Measurements from ENCODE around the gene KRTAP4-7.
"Not testable (repeated sequence)": the region's sequence is repeated elsewhere in the genome, so short reads cannot be mapped to it uniquely, and the experiment has no call there.

Gene KRTAP4-7

DNA sequence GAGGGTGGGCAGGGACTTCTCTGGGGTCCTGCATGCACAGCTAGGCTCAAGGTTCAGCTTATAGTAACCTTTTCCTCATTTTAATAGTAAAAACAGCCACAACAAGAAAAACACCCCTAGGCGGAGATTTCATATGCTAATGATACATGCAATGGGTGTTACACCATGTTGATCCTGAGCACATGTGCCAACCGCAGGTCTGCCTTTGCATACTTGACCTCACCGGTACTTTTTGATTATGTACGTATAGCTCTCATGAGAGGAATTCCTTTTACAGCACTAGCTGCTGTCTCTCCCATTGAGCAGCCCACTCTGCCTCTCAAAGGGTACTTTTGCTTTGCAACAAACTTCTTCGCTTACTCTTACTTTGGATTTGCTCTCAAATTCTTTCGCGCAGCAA, 12.1 kb downstream of the KRTAP4-7 start:
- Histone ChIP-seq H3K27me3 (no peaks in the 10 kb centered on the region), H3K4me1 (no peaks in the 10 kb centered on the region), H3K4me3 (ENCODE audit: low read depth, low read length) (no peak overlapping the region), H3K9me3 (no peaks in the 10 kb centered on the region), H3K36me3 (no peaks in the 10 kb centered on the region)
- no peak for DNase-seq
- TF ChIP-seq, protein P1, sequence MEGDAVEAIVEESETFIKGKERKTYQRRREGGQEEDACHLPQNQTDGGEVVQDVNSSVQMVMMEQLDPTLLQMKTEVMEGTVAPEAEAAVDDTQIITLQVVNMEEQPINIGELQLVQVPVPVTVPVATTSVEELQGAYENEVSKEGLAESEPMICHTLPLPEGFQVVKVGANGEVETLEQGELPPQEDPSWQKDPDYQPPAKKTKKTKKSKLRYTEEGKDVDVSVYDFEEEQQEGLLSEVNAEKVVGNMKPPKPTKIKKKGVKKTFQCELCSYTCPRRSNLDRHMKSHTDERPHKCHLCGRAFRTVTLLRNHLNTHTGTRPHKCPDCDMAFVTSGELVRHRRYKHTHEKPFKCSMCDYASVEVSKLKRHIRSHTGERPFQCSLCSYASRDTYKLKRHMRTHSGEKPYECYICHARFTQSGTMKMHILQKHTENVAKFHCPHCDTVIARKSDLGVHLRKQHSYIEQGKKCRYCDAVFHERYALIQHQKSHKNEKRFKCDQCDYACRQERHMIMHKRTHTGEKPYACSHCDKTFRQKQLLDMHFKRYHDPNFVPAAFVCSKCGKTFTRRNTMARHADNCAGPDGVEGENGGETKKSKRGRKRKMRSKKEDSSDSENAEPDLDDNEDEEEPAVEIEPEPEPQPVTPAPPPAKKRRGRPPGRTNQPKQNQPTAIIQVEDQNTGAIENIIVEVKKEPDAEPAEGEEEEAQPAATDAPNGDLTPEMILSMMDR (IDR thresholded peaks at IDR 0.05; ENCODE audit: low read depth, low read length), result no peak

DNA sequence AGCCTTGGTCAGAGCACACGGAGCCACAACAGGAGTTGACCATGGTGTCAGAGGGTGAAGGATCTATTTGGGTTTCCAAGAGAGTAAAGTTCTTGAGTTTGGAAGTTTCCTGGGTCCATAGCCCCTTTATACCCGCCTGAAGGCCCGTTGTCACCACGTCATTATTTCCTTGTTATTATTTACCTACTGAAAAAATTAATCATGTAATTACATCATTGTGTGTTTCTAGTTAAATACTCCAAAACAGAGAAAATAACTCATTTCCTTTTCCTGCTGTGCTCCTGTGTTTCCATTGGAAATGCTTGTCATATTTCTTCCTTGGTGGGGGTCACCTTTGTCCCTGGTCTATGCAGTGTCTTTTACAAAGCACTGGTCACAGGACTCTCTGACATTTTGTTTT, 14.1 kb downstream of the KRTAP4-7 start, which contains the start of gene KRTAP4-8:
TSS of gene KRTAP4-8 (minus strand) at position 101 of the 400 bp plus-strand sequence. CDS start at position 43, 58 bp downstream.
- Histone ChIP-seq H3K4me3 (ENCODE audit: low read depth, low read length) (no peak within 1 kb of the TSS), H3K4me1 (no peaks in the 10 kb centered on the region), H3K36me3 (no peaks in the 10 kb centered on the region), H3K27me3 (no peaks in the 10 kb centered on the region), H3K9me3 (no peaks in the 10 kb centered on the region)
- TF ChIP-seq, protein P1 (IDR thresholded peaks at IDR 0.05; ENCODE audit: low read depth, low read length), result no peak
- DNase-seq, result no peak

DNA sequence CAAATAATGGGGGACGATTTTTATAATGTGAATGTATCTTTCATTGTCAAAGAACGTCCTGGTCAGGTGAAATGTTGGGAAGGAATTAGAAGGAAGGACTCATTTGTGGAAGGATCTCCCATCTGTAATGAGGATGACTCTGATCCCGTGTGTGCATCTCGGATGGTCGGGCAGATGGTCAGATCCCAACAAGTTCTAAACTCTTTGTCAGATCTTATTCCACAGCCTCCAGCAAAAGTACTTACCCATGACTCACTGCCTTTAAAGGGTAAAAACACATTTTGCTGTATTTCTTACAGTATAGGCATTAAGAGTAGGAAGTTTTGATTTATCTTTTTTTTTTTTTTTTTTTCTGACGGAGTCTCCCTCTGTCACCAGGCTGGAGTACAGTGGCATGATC, 14.5 kb downstream of the KRTAP4-7 start:
- no peaks in the 10 kb centered on the region for H3K27me3 ChIP-seq
- H3K36me3 ChIP-seq, result no peaks in the 10 kb centered on the region
- TF ChIP-seq, protein P1 (IDR thresholded peaks at IDR 0.05; ENCODE audit: low read depth, low read length), result no peak
- no peaks in the 10 kb centered on the region for H3K9me3 ChIP-seq
- H3K4me1 ChIP-seq, result no peaks in the 10 kb centered on the region
- H3K4me3 ChIP-seq (ENCODE audit: low read depth, low read length), result no peak overlapping the region
- no peak for DNase-seq

DNA sequence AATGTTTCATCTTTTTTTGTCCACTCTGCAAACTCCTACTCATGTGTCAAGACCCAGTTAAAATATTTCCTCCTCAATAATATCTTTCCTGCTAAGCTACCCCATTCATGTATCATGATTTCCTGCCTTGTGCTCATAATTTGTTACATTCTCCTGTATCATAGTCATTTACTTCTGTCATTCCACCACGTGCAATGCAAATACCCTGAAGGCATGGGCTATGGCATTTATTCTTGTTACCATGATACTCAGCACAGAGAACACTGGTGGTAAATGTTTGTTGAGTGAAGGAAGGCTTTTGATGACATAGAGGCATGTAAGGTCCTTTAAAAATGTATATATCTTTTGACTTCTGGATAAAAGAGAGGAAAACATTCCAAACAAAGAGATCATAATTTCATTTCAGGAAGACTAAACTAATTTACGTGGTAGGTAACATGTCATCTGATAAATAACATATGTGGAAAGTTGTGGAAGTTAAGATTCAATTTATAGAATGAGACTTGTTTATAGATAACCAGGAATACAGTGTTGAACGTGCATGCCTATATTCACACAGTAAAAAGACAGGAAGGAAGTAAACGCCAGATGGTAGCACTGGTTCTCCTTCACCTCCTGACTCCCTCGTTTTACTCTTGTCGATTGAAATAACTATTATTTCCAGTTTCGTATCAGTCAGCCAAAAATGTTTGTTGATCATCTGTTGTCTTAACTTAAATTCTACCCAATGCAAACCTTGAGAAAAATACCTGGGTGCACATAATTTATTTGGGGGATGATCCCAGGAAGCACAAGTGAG, 15.9 kb downstream of the KRTAP4-7 start:
- H3K36me3 ChIP-seq; H3K9me3 ChIP-seq; DNase-seq; H3K27me3 ChIP-seq; H3K4me1 ChIP-seq; H3K4me3 ChIP-seq (ENCODE audit: low read depth, low read length): not testable (repeated sequence)

DNA sequence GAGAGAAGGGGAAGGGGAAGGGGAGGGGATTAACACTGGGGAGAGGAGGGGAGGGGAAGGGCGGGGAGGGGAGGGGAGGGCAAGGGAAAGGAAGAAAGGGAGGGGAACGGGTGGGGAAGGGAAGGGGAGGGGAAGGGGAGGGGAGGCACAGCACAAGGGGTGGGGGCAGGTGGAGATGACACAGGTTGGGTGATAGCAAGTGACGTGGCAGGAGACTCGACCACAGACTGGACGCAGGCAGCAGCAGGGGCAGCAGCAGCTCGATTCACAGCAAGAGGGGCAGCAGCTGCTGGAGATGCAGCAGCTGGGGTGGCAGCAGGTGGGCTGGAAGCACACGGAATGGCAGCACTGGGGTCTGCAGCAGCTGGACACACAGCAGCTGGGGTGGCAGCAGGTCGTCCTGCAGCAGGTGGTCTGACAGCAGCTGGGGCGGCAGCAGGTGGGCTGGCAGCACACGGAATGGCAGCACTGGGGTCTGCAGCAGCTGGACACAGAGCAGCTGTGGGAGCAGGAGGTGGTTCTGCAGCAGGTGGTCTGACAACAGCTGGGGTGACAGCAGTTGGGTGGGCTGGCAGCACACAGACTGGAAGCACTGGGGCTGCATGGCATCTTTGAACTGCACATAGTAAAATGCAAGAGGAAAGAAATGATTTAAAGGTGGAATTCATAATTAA, 17.8 kb downstream of the KRTAP4-7 start, which contains the start of gene KRTAP4-16:
TSS of gene KRTAP4-16 (minus strand) at position 624 of the 674 bp plus-strand sequence. CDS start at position 624, 0 bp downstream.
- H3K27me3 ChIP-seq, result no peaks in the 10 kb centered on the region
- H3K9me3 ChIP-seq, result no peaks in the 10 kb centered on the region
- H3K36me3 ChIP-seq, result no peaks in the 10 kb centered on the region
- no peak for DNase-seq
- H3K4me1 ChIP-seq, result no peaks in the 10 kb centered on the region
- TF ChIP-seq, protein P1 (IDR thresholded peaks at IDR 0.05; ENCODE audit: low read depth, low read length), result no peak
- H3K4me3 ChIP-seq (ENCODE audit: low read depth, low read length), result no peak within 1 kb of the TSS

DNA sequence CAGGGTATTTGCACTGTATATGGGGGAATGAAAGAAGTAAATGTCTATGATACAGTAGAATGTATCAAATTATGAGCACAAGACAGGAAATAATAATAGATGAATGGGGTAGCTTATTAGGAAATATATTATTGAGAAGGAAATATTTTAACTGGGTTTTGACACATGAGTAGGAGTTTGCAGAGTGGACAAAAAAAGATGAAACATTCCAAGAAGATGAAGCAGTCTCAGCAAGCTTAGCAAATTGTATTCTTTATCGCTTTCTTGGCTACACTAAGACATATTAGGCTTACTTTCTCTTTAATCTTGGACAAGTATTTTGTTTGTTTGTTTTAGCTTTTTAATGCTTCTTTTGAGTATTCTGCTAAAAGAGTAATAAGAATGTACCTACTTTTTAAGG, 19.9 kb downstream of the KRTAP4-7 start:
- H3K4me1 ChIP-seq, result no peaks in the 10 kb centered on the region
- H3K27me3 ChIP-seq, result peaks cover 3% of the 10 kb centered on the region; the same call in 1 of the 2 replicates
- TF ChIP-seq, protein P1 (IDR thresholded peaks at IDR 0.05; ENCODE audit: low read depth, low read length), result no peak
- DNase-seq, result no peak
- no peaks in the 10 kb centered on the region for H3K9me3 ChIP-seq
- H3K4me3 ChIP-seq (ENCODE audit: low read depth, low read length), result no peak overlapping the region
- no peaks in the 10 kb centered on the region for H3K36me3 ChIP-seq

DNA sequence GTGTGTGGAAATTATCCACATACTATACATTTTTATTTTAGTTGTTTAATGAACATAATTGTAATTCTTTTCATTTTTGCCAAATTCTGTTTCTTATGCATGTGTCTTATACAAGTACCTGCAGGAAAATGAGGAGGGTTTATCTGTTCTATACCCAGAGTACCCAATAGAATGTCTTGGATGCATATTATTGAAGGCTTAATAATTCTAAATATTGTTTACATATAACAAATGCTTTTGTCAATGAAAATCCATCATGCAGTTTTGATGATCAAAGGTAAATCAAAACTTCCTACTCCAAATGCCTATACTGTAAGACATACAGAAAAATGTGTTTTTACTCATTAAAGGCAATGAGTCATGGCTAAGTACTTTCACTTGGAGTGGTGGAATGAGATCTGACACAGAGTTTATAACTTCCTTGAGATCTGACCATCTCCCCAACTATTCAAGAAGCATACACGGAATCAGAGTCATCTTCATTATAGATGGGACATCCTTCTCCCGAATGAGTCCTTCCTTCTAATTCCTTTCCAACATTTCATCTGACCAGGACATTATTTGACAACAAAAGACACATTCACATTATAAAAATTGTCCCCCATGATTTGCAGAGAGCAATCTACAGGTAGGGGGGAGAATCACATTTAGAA, 20.6 kb downstream of the KRTAP4-7 start:
- H3K4me3 ChIP-seq (ENCODE audit: low read depth, low read length); H3K9me3 ChIP-seq; H3K27me3 ChIP-seq; DNase-seq; H3K4me1 ChIP-seq; H3K36me3 ChIP-seq: not testable (repeated sequence)

DNA sequence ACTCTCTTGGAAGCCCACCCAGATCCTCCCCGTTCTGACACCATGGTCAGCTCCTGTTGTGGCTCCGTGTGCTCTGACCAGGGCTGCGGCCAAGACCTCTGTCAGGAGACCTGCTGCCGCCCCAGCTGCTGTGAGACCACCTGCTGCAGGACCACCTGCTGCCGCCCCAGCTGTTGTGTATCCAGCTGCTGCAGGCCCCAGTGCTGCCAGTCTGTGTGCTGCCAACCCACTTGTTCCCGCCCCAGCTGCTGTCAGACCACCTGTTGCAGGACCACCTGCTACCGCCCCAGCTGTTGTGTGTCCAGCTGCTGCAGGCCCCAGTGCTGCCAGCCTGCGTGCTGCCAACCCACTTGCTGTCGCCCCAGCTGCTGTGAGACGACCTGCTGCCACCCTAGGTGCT, 21.4 kb downstream of the KRTAP4-7 start, which contains the start of gene KRTAP4-9:
TSS of gene KRTAP4-9 (plus strand) at position 43 of the 400 bp plus-strand sequence. CDS start at position 43, 0 bp downstream.
- not testable (repeated sequence) for DNase-seq; H3K4me3 ChIP-seq (ENCODE audit: low read depth, low read length); H3K36me3 ChIP-seq

More for the DNA sequence above, 21.4 kb downstream of the KRTAP4-7 start, which contains the start of gene KRTAP4-9:
- not testable (repeated sequence) for H3K27me3 ChIP-seq, H3K9me3 ChIP-seq, H3K4me1 ChIP-seq

Data from BE2C (cell line).